Measurements from ENCODE around the gene SDCCAG8. TPM values are rescaled to one million over a fixed set of nuclear protein-coding genes. Genes with fewer than 3 reads are reported as not detected.

Gene SDCCAG8
- total RNA-seq, 2 experiments from 2014 or later = 18.3 to 21.2 TPM

- Mint-ChIP-seq H3K27ac (no peak overlapping the region), H3K9me3 (no peaks in the 10 kb centered on the region), H3K4me1 (ENCODE audit: low read depth) (no peaks in the 10 kb centered on the region), H3K27me3 (no peaks in the 10 kb centered on the region), H3K4me3 (no peak overlapping the region), H3K36me3 (ENCODE audit: low read depth) (peaks cover 3% of the 10 kb centered on the region)
- DNase-seq = no peak
- CTCF ChIA-PET = no interaction called here
- intact Hi-C loops (cut with DNase I, micrococcal nuclease) = no loop called here
- no peak for ATAC-seq (ENCODE audit: poor library complexity)
- Histone ChIP-seq H3K4me3 (ENCODE audit: low read length) (no peak overlapping the region), H3K4me1 (ENCODE audit: insufficient read depth, low read length) (no peaks in the 10 kb centered on the region), H3K27ac (ENCODE audit: low read depth in 1 of 2, low read length in 2 of 2) (no peak overlapping the region), H3K27me3 (ENCODE audit: control insufficient read depth in 1 of 2, insufficient read depth in 2 of 2, low read length in 2 of 2) (no peaks in the 10 kb centered on the region), H3K36me3 (ENCODE audit: insufficient read depth, low read length) (no peaks in the 10 kb centered on the region), H3K9me3 (ENCODE audit: control insufficient read depth in 1 of 2, insufficient read depth in 1 of 2, low read length in 2 of 2) (no peaks in the 10 kb centered on the region)
- POLR2A ChIA-PET = interaction anchor here (0.6 kb wide), 1 partner anchor 72 kb away, joined by 3 read pairs; no protein-coding TSS in a partner anchor
- TF ChIP-seq CTCF (IDR thresholded peaks at IDR 0.05) = no peak
Observed at GRCh38 chr1:243390162-243390791, 134.4 kb downstream of the SDCCAG8 start.

- Mint-ChIP-seq H3K4me3 (no peak overlapping the region), H3K27ac (no peak overlapping the region), H3K9me3 (no peaks in the 10 kb centered on the region), H3K27me3 (no peaks in the 10 kb centered on the region), H3K4me1 (ENCODE audit: low read depth) (no peaks in the 10 kb centered on the region), H3K36me3 (ENCODE audit: low read depth) (peaks cover 3% of the 10 kb centered on the region)
- no peak overlapping the region for H3K27ac ChIP-seq (ENCODE audit: low read depth in 1 of 2, low read length in 2 of 2)
- TF ChIP-seq CTCF (IDR thresholded peaks at IDR 0.05) = no peak
- no peaks in the 10 kb centered on the region for H3K9me3 ChIP-seq (ENCODE audit: control insufficient read depth in 1 of 2, insufficient read depth in 1 of 2, low read length in 2 of 2)
- H3K36me3 ChIP-seq (ENCODE audit: insufficient read depth, low read length) = no peaks in the 10 kb centered on the region
- no peaks in the 10 kb centered on the region for H3K27me3 ChIP-seq (ENCODE audit: control insufficient read depth in 1 of 2, insufficient read depth in 2 of 2, low read length in 2 of 2)
- no peak for ATAC-seq (ENCODE audit: poor library complexity)
- no peak overlapping the region for H3K4me3 ChIP-seq (ENCODE audit: low read length)
- no peaks in the 10 kb centered on the region for H3K4me1 ChIP-seq (ENCODE audit: insufficient read depth, low read length)
- ChIA-PET CTCF (no interaction called here), POLR2A (no interaction called here)
- intact Hi-C loops (cut with DNase I, micrococcal nuclease) = no loop called here
- no peak for DNase-seq
Observed at GRCh38 chr1:243391355-243391754, 135.5 kb downstream of the SDCCAG8 start.

- Histone ChIP-seq H3K9me3 (ENCODE audit: control insufficient read depth in 1 of 2, insufficient read depth in 1 of 2, low read length in 2 of 2) (no peaks in the 10 kb centered on the region), H3K36me3 (ENCODE audit: insufficient read depth, low read length) (no peaks in the 10 kb centered on the region), H3K4me1 (ENCODE audit: insufficient read depth, low read length) (no peaks in the 10 kb centered on the region), H3K27me3 (ENCODE audit: control insufficient read depth in 1 of 2, insufficient read depth in 2 of 2, low read length in 2 of 2) (no peaks in the 10 kb centered on the region), H3K27ac (ENCODE audit: low read depth in 1 of 2, low read length in 2 of 2) (no peak overlapping the region), H3K4me3 (ENCODE audit: low read length) (no peak overlapping the region)
- H3K27me3 Mint-ChIP-seq = no peaks in the 10 kb centered on the region
- CTCF ChIA-PET = no interaction called here
- peaks cover 8% of the 10 kb centered on the region for H3K36me3 Mint-ChIP-seq (ENCODE audit: low read depth)
- no peak overlapping the region for H3K27ac Mint-ChIP-seq
- TF ChIP-seq CTCF (IDR thresholded peaks at IDR 0.05) = no peak
- H3K4me1 Mint-ChIP-seq (ENCODE audit: low read depth) = no peaks in the 10 kb centered on the region
- ATAC-seq (ENCODE audit: poor library complexity) (no peak), DNase-seq (no peak)
- POLR2A ChIA-PET = no interaction called here
- H3K9me3 Mint-ChIP-seq = no peaks in the 10 kb centered on the region
- no peak overlapping the region for H3K4me3 Mint-ChIP-seq
- intact Hi-C loops (cut with DNase I, micrococcal nuclease) = no loop called here
Observed at GRCh38 chr1:243393096-243393495, 137.3 kb downstream of the SDCCAG8 start.

All from CD4-positive, alpha-beta T cell (primary cell).